Activated naive CD4-positive, alpha-beta T cell treated with anti-CD3 and anti-CD28 coated beads, Interleukin-2, amount 50 U/mL, for 24 hours (primary cell): ENCODE data around the gene THTPA.
"Not testable (repeated sequence)": the region's sequence is repeated elsewhere in the genome, so short reads cannot be mapped to it uniquely, and the experiment has no call there.

ENCODE experiments used
- H3K27ac Mint-ChIP-seq: one replicate; pipeline ENCODE4 v1.8.0; 2021; ENCODE audit warnings: mild to moderate bottlenecking, mixed read lengths
- H3K27me3 Mint-ChIP-seq: one replicate; pipeline ENCODE4 v1.8.0; 2021; ENCODE audit warnings: mixed read lengths
- H3K36me3 Mint-ChIP-seq: one replicate; pipeline ENCODE4 v1.8.0; 2021; ENCODE audit warnings: mixed read lengths
- H3K4me1 Mint-ChIP-seq: one replicate; pipeline ENCODE4 v1.8.0; 2021; ENCODE audit warnings: mixed read lengths
- H3K4me3 Mint-ChIP-seq: one replicate; pipeline ENCODE4 v1.8.0; 2021; ENCODE audit warnings: mild to moderate bottlenecking, mixed read lengths
- H3K9me3 Mint-ChIP-seq: one replicate; pipeline ENCODE4 v1.8.0; 2021; ENCODE audit warnings: mixed read lengths

THTPA gene

DNA sequence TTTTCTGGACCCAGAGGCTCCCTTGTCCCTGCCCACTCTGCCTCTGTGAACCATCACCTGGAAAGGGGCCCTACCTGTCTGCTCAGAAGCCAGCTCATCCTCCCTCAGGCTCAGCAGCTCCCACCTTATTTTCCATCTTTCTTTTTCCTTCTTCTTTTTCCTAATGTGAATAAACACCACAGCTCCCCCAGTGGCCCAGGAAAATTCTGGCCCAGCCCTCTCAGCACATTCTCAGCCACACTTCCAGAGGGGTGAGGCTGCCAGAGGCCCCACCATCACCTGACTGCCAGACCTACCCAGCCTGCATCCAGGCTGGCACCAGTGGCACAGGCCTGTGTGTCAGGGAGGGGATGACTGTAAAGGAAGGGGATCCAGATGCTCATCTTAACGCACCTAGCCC lies 27.5 kb upstream of the THTPA start:
- H3K27me3 Mint-ChIP-seq: no peaks in the 10 kb centered on the region
- no peaks in the 10 kb centered on the region for H3K9me3 Mint-ChIP-seq
- no peaks in the 10 kb centered on the region for H3K36me3 Mint-ChIP-seq
- H3K27ac Mint-ChIP-seq: no peak overlapping the region
- no peak overlapping the region for H3K4me3 Mint-ChIP-seq
- H3K4me1 Mint-ChIP-seq: peaks cover 14% of the 10 kb centered on the region

DNA sequence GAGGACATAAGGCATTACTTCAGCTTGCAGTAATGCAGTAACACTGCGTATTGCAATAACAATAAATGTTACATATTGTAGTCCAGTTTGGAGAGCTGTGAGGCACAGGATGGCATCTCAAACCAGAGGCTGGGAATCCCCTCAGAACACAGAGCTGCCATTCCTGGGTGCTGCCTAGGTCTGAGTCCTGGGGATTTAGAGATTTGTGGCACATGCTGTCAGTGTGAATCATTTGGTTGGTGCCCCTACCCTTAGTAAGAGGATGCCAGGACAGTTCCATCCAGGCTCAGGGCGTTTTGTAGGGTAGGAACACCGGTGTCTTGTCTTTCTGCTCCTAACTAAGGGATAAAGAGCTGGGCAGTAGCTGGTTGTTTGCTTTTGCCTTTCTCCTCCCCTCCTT lies 27.1 kb upstream of the THTPA start:
- Mint-ChIP-seq H3K27me3 (no peaks in the 10 kb centered on the region), H3K27ac (no peak overlapping the region)

DNA sequence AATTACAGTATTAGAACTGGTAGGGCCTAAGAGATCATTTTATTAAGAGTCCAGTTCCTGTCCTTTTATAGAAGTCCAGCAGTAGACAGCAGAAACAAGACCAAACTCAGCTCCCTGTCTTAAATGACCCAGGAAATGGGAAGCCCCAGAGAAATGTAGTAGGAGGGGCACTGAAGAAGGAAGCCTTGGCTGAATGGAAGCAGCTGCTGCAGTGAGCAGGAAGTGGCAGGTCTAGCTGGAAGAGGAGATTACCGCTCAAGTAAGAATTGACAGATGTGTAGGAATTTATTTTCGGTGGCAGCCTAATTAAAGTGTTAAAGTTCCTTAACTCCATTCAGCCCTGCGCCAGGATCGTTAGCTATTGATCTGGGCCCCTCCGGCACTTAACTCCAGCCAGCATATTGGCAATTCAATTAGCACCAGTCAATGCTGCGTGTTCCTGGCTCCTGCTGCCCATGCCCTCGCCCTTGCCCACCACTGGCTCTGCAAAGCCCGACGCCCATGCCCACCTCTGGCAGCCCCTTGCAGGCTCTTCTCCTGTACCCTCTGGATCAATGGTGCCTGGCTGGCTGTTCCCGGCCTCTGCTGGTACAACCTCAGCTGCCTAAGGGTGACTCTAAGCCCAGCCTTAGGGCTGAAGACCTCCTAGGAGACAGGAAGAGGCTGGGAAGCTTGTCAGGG lies 25.6 kb upstream of the THTPA start:
- no peak overlapping the region for H3K27ac Mint-ChIP-seq
- peaks cover 14% of the 10 kb centered on the region for H3K4me1 Mint-ChIP-seq
- no peak overlapping the region for H3K4me3 Mint-ChIP-seq
- no peaks in the 10 kb centered on the region for H3K27me3 Mint-ChIP-seq
- no peaks in the 10 kb centered on the region for H3K36me3 Mint-ChIP-seq
- H3K9me3 Mint-ChIP-seq: no peaks in the 10 kb centered on the region

More for the DNA sequence above, 27.1 kb upstream of the THTPA start:
- no peaks in the 10 kb centered on the region for H3K9me3 Mint-ChIP-seq
- no peaks in the 10 kb centered on the region for H3K36me3 Mint-ChIP-seq
- no peak overlapping the region for H3K4me3 Mint-ChIP-seq
- H3K4me1 Mint-ChIP-seq: peaks cover 14% of the 10 kb centered on the region

DNA sequence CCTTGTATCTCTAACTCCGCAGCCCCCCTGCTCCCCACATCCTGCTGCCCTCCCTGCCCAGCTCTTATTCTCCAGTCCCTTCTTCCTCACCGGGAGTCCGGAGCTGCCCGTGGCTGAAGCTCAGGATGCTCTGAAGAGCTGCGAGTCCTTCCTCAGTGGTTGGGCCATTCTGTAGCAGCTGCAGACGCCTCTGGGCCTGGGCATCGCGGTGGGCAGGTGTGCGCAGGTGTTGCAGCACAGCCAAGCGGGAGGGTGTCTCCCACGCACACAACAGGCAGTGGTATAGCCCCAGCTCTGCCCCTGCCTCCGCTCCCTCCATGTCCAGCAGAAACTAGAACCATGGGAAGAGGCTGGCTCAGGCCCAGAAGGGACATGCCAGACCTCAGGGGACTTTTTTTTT lies 24.7 kb upstream of the THTPA start:
- H3K36me3 Mint-ChIP-seq: no peaks in the 10 kb centered on the region
- H3K4me3 Mint-ChIP-seq: no peak overlapping the region
- peaks cover 14% of the 10 kb centered on the region for H3K4me1 Mint-ChIP-seq
- H3K9me3 Mint-ChIP-seq: no peaks in the 10 kb centered on the region
- no peaks in the 10 kb centered on the region for H3K27me3 Mint-ChIP-seq
- H3K27ac Mint-ChIP-seq: no peak overlapping the region

- no peak overlapping the region for H3K4me3 Mint-ChIP-seq
These were observed 23.4 kb upstream of the THTPA start for GRCh38 chr14:23532658-23533057.

DNA sequence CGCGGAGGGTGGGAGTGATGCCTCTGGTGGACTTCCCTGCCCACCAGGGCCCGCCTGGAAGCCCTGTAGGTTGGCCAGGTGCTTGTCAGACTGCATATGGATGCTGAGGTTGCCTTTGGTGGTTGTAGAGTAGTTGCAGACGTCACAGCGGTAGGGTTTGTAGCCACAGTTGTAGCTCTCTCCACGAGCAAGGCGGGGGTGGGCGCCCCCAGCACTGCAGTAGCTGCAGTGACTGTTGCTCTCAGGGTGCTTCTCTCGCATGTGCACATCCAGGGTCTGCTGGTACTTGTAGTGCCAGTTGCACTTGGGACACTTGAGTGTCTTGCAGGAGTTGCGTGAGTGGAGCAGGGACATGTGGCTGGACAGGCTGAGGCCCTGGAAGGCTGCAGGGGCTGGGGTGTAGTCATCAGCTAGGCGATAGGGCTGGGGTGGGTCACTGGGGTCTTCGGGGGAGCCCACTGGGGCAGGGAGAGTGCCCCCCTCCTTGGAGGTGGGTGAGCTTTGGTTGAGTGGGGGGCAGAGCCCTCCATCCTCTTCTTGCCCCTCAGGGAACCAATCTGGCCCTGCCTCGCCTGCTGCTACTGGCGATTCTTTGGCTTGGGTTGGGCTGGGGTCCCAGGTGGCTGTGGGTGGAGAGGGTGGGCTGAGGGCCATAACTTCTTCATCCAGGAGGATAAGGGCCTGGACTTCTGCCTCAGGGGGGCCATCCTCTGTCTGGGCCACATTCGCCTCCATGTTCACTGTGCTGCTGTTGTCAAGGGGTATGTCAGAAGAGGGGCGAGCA lies 22.2 kb upstream of the THTPA start:
- no peaks in the 10 kb centered on the region for H3K9me3 Mint-ChIP-seq
- no peaks in the 10 kb centered on the region for H3K27me3 Mint-ChIP-seq
- no peaks in the 10 kb centered on the region for H3K36me3 Mint-ChIP-seq
- no peak overlapping the region for H3K27ac Mint-ChIP-seq
- no peak overlapping the region for H3K4me3 Mint-ChIP-seq
- H3K4me1 Mint-ChIP-seq: peaks cover 14% of the 10 kb centered on the region

More at GRCh38 chr14:23532658-23533057, 23.4 kb upstream of the THTPA start:
- Mint-ChIP-seq H3K4me1 (peaks cover 14% of the 10 kb centered on the region), H3K27ac (no peak overlapping the region), H3K36me3 (no peaks in the 10 kb centered on the region), H3K9me3 (no peaks in the 10 kb centered on the region), H3K27me3 (no peaks in the 10 kb centered on the region)

- no peaks in the 10 kb centered on the region for H3K36me3 Mint-ChIP-seq
- no peak overlapping the region for H3K27ac Mint-ChIP-seq
- peaks cover 2% of the 10 kb centered on the region for H3K27me3 Mint-ChIP-seq
- peaks cover 3% of the 10 kb centered on the region for H3K4me1 Mint-ChIP-seq
- H3K4me3 Mint-ChIP-seq: no peak overlapping the region
- no peaks in the 10 kb centered on the region for H3K9me3 Mint-ChIP-seq
These were observed 20.1 kb upstream of the THTPA start for GRCh38 chr14:23535943-23536342.

- Mint-ChIP-seq H3K9me3 (no peaks in the 10 kb centered on the region), H3K27ac (no peak overlapping the region), H3K4me1 (no peaks in the 10 kb centered on the region), H3K27me3 (peaks cover 2% of the 10 kb centered on the region), H3K36me3 (no peaks in the 10 kb centered on the region), H3K4me3 (no peak overlapping the region)
These were observed 19.6 kb upstream of the THTPA start for GRCh38 chr14:23536494-23536893.

DNA sequence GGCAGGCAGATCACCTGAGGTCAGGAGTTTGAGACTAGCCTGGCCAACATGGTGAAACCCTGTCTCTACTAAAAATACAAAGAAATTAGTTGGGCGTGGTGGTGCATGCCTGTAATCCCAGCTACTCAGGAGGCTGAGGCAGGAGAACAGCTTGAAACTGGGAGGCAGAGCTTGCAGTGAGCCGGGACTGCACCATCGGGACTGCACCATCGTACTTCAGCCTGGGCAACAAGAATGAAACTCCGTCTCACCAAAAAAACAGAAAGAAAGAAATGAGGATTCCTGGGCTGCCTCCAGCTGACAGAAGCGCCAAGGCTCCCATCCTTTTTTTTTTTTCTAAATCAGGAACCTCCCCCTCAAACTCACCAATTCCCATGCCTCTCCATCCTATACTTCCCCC lies 19.2 kb upstream of the THTPA start:
- H3K9me3 Mint-ChIP-seq, H3K36me3 Mint-ChIP-seq, H3K4me3 Mint-ChIP-seq, H3K27ac Mint-ChIP-seq, H3K4me1 Mint-ChIP-seq, H3K27me3 Mint-ChIP-seq: not testable (repeated sequence)

DNA sequence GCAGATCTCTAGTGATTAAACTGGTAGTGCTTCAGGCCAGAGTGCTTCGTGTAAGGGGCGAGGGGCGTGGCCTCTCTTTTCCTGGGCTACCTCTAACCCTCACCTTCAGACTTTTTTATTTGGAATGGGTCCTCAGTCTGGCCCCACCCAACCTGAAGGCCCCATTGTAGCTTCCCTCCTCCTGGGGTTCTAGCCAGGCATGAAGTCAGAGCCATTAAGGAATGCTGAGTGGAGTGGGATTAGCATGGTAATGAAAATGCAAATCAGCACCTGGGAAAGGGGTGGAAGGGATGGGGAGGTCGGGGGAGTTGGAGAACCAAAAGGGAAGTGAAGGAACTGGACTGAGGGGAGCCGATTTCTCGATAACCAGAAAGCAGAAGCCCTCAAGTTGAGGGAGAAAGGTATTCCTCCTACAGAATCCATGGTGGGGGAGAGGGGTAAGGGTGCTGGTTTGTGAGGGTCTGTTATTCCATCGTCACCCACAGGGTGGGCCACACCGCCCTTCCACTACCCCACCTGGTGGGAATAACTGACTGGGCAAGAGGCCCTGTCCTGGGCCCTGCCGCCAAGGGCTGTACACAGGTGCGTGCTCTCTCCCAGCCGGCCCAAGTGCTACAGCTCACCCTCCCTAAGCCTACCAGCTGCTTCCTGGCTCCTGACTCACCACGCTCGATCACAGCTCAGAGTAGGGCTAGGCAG lies 18.6 kb upstream of the THTPA start:
- no peaks in the 10 kb centered on the region for H3K9me3 Mint-ChIP-seq
- no peaks in the 10 kb centered on the region for H3K36me3 Mint-ChIP-seq
- no peak overlapping the region for H3K4me3 Mint-ChIP-seq
- H3K27me3 Mint-ChIP-seq: peaks cover 2% of the 10 kb centered on the region
- no peaks in the 10 kb centered on the region for H3K4me1 Mint-ChIP-seq
- no peak overlapping the region for H3K27ac Mint-ChIP-seq

- Mint-ChIP-seq H3K4me1 (no peaks in the 10 kb centered on the region), H3K36me3 (no peaks in the 10 kb centered on the region), H3K27me3 (peaks cover 2% of the 10 kb centered on the region), H3K27ac (no peak overlapping the region), H3K9me3 (no peaks in the 10 kb centered on the region), H3K4me3 (no peak overlapping the region)
These were observed 17.9 kb upstream of the THTPA start for GRCh38 chr14:23538050-23538718.

DNA sequence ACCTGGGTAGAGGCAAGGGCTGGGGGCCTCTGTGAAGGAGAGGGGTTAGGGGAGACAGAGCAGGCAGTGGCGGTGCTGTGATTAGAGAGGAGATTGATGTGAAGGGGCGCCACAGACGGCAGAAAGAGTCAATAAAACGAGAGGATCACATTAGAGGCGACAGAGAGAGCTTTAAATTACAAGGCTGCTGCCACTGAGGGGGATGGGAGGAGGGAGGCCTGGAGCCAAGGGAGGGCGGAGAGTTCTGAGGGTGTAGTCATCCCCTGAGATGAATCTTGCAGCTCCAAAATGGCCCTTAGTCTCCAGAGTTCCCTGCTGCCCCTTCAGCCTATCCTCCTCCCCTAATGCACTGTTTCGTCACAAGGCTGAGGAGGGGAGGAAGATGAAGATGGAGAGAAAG lies 17.3 kb upstream of the THTPA start:
- H3K36me3 Mint-ChIP-seq: no peaks in the 10 kb centered on the region
- no peak overlapping the region for H3K27ac Mint-ChIP-seq
- H3K4me3 Mint-ChIP-seq: no peak overlapping the region
- H3K4me1 Mint-ChIP-seq: no peaks in the 10 kb centered on the region
- peaks cover 2% of the 10 kb centered on the region for H3K27me3 Mint-ChIP-seq
- H3K9me3 Mint-ChIP-seq: no peaks in the 10 kb centered on the region

DNA sequence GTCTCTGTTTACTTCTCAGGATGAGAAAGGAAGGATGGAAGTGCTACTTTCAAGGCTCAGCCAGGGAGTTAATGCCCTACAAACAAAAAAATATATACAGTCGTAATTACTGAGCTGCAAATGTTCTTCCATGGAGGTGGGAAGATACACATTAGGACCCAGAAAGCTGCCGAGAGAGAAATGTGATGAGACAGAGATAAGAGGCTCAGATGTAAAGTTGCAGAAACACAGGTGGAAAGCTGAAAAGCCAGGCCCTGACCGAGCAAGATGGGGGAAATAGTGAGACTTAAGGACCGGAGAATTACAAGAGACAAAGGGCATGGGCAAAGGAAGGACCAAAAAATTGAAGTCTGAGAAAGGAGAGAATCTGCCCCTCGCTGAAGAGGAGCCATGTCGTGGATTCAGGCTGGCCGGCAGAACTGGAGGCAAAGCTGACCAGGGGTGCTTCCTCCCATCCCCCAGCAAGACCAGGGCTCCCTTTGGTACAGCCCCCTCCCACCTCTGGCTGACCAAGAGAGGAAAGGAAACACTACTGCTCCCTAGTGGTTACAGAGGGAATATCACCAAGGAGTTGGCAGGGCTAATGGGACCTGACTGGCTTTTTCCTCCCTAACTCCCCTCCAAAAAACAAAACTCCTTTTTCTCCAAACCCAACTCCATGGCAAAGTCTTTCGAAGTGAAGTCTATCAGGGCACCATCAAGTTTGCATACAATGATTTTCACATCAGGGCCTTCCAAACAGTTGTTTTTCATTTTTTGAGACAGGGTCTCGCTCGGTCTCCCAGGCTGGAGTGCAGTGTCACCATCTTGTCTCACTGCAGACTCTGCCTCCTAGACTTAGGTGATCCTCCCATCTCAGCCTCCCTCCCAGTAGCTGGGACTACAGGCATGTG lies 16.6 kb upstream of the THTPA start:
- no peaks in the 10 kb centered on the region for H3K4me1 Mint-ChIP-seq
- no peak overlapping the region for H3K4me3 Mint-ChIP-seq
- H3K9me3 Mint-ChIP-seq: no peaks in the 10 kb centered on the region
- H3K27me3 Mint-ChIP-seq: peaks cover 2% of the 10 kb centered on the region
- H3K36me3 Mint-ChIP-seq: no peaks in the 10 kb centered on the region
- no peak overlapping the region for H3K27ac Mint-ChIP-seq

- H3K36me3 Mint-ChIP-seq: no peaks in the 10 kb centered on the region
- no peak overlapping the region for H3K4me3 Mint-ChIP-seq
- no peaks in the 10 kb centered on the region for H3K4me1 Mint-ChIP-seq
These were observed 16.0 kb upstream of the THTPA start for GRCh38 chr14:23540141-23540469.

DNA sequence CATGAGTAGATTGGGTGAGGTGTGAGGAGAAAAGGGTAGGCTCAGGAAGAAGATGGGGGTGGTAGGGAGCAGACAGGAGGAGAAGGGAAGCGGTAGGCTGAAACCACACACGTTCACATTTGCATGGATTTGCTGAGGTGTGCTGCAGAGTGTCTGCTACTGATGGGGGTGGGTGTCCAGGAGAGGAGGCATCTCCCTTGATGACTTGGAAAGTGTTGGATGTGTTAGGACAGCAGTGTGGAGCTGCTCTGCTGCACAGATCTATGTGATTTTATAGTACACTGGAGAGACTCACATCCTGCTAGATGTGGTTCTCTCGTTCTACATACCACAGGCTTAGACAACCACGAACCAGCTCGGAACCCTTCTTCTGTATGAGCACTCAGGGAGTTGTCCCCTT lies 13.8 kb upstream of the THTPA start:
- Mint-ChIP-seq H3K4me1 (no peaks in the 10 kb centered on the region), H3K4me3 (no peak overlapping the region), H3K27ac (no peak overlapping the region)

More at GRCh38 chr14:23540141-23540469, 16.0 kb upstream of the THTPA start:
- Mint-ChIP-seq H3K27me3 (peaks cover 2% of the 10 kb centered on the region), H3K9me3 (no peaks in the 10 kb centered on the region), H3K27ac (no peak overlapping the region)

More for the DNA sequence above, 13.8 kb upstream of the THTPA start:
- no peaks in the 10 kb centered on the region for H3K9me3 Mint-ChIP-seq
- H3K36me3 Mint-ChIP-seq: no peaks in the 10 kb centered on the region
- peaks cover 2% of the 10 kb centered on the region for H3K27me3 Mint-ChIP-seq
